Epithelial cell of esophagus (primary cell): ENCODE data around the gene NMRAL1.

Experiments used
- DNase-seq: peaks from one replicate; pipeline ENCODE4 v3.0.0; 2010; ENCODE audit warnings: low read depth
- H3K4me3 ChIP-seq: 2 replicates; pipeline ENCODE4 v1.5.1; 2011; ENCODE audit warnings: mild to moderate bottlenecking, low read length, control low read depth
- TF ChIP-seq, protein P1 (sequence below): IDR thresholded peaks from 2 replicates; pipeline ENCODE4 v1.5.1; 2011; ENCODE audit warnings: low read depth, mild to moderate bottlenecking, low read length, control low read depth, inconsistent platforms; ENCODE audit not compliant: insufficient read depth; ENCODE audit errors: missing control alignments

NMRAL1 gene

GRCh38 chr16:4460936-4461249, 13.5 kb downstream of the NMRAL1 start:
- DNase-seq = no peak
- H3K4me3 ChIP-seq = no peak overlapping the region
- TF ChIP-seq, protein P1, sequence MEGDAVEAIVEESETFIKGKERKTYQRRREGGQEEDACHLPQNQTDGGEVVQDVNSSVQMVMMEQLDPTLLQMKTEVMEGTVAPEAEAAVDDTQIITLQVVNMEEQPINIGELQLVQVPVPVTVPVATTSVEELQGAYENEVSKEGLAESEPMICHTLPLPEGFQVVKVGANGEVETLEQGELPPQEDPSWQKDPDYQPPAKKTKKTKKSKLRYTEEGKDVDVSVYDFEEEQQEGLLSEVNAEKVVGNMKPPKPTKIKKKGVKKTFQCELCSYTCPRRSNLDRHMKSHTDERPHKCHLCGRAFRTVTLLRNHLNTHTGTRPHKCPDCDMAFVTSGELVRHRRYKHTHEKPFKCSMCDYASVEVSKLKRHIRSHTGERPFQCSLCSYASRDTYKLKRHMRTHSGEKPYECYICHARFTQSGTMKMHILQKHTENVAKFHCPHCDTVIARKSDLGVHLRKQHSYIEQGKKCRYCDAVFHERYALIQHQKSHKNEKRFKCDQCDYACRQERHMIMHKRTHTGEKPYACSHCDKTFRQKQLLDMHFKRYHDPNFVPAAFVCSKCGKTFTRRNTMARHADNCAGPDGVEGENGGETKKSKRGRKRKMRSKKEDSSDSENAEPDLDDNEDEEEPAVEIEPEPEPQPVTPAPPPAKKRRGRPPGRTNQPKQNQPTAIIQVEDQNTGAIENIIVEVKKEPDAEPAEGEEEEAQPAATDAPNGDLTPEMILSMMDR = no peak

GRCh38 chr16:4455951-4456350, 18.5 kb downstream of the NMRAL1 start:
- DNase-seq = no peak
- TF ChIP-seq, protein P1 = no peak
- no peak overlapping the region for H3K4me3 ChIP-seq

GRCh38 chr16:4455081-4455480, 19.3 kb downstream of the NMRAL1 start:
- TF ChIP-seq, protein P1 = no peak
- no peak for DNase-seq
- H3K4me3 ChIP-seq = no peak overlapping the region

DNA sequence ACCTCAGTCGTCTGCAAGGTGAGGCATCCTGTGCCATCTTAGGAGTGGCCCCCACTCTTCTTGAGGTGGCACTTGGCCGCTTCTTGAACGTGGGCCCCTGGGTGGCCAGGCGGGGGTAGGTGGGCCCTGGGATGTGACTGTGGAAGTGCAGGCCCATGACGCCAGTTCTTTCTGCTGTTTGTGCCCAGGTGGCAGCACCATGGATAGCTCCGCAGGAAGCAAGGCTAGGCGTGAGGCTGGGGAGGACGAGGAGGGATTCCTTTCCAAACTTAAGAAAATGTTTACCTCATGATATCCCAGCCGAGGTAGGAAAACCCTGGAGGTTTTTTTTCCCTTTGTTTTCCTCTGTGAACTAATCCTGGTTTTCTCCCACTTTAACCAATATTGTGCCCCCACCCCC, 19.8 kb downstream of the NMRAL1 start:
- H3K4me3 ChIP-seq = no peak overlapping the region
- no peak for DNase-seq
- TF ChIP-seq, protein P1 = no peak

DNA sequence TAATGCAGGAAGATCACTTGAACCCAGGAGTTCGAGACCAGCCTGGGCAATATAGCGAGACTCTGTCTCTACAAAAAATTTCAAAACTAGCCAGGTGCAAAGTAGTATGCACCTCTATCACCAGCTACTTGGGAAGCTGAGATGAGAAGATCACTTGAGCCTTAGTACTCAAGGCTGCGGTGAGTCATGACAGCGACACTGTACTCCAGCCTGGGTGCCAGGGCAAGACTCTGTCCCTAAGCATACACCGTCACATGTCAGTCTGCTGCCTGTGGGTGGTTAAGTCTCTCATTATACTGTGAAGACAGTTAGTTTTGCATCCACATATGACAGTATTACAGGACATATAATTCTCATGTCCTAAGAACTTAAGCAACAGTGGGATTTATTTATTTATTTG, 21.8 kb downstream of the NMRAL1 start:
- TF ChIP-seq, protein P1 = no peak
- DNase-seq = no peak
- no peak overlapping the region for H3K4me3 ChIP-seq

- DNase-seq = no peak
- H3K4me3 ChIP-seq = no peak overlapping the region
Measured at GRCh38 chr16:4450931-4451519, 23.4 kb downstream of the NMRAL1 start.

DNA sequence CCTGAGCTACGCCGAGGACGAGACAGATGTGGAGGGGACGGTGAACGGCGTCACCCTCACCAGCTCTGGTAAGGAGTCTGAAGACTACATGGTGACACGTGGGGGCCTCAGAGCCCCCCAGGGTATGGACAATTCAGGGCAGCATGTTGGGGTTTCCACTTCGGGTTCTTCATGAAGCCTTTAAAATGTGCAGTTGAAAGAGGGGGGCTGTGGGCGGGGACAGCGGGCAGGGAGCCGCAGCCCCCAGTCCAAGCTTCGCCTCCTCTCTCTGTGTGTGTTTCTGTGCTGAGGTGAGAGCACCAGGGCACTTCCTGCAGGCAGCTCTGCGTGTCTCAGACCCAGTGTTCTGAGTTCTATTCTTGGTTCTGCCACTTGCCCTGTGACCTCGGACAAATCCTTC, 24.0 kb downstream of the NMRAL1 start:
- TF ChIP-seq, protein P1 = no peak
- H3K4me3 ChIP-seq = no peak overlapping the region
- DNase-seq = no peak

More at GRCh38 chr16:4450931-4451519, 23.4 kb downstream of the NMRAL1 start:
- TF ChIP-seq, protein P1 = no peak
